OCI-LY3 (cell line): ENCODE data around the gene MATN1.

Source experiments
- H2AFZ ChIP-seq: fragments of 200-600, 300-600 bp; shearing (Covaris generic); 2 replicates; pipeline ENCODE4 v1.6.0; 2014; ENCODE audit warnings: antibody characterized with exemption, low read depth, low read length
- H3K27ac ChIP-seq: fragments of 200-600, 300-600 bp; sonication (generic); 2 replicates; pipeline ENCODE4 v1.5.1; 2014; ENCODE audit warnings: mild to moderate bottlenecking, low read length, moderate library complexity, mixed read lengths
- H3K27me3 ChIP-seq: fragments of 200-600, 300-600 bp; sonication (generic); 2 replicates; pipeline ENCODE4 v1.6.1; 2014; ENCODE audit warnings: low read depth, low read length, mixed read lengths
- H3K36me3 ChIP-seq: fragments of 200-600, 300-600 bp; sonication (generic); replicated peaks from 2 replicates; pipeline ENCODE3; 2014; ENCODE audit warnings: low read depth, low read length, mixed read lengths
- H3K4me1 ChIP-seq: fragments of 300-600, 200-600 bp; sonication (generic); 2 replicates; pipeline ENCODE4 v1.6.1; 2014; ENCODE audit warnings: low read length, mixed read lengths
- H3K4me2 ChIP-seq: fragments of 200-600, 300-600 bp; sonication (generic); 2 replicates; pipeline ENCODE4 v1.6.1; 2014; ENCODE audit warnings: low read length, mixed read lengths
- H3K4me3 ChIP-seq: fragments of 300-600, 200-600 bp; sonication (generic); 2 replicates; pipeline ENCODE4 v1.5.1; 2014; ENCODE audit warnings: antibody characterized with exemption, mild to moderate bottlenecking, low read length, moderate library complexity
- H3K79me2 ChIP-seq: fragments of 300-600, 200-600 bp; shearing (Covaris generic); 2 replicates; pipeline ENCODE4 v1.6.1; 2014; ENCODE audit warnings: mild to moderate bottlenecking, low read length, mixed read lengths
- H3K9ac ChIP-seq: fragments of 300-600, 200-600 bp; shearing (Covaris generic); 2 replicates; pipeline ENCODE4 v1.6.0; 2014; ENCODE audit warnings: mild to moderate bottlenecking, low read length, moderate library complexity
- H3K9me3 ChIP-seq: fragments of 200-600, 300-600 bp; shearing (Covaris generic); 2 replicates; pipeline ENCODE4 v1.6.1; 2014; ENCODE audit warnings: low read length, mixed read lengths; ENCODE audit not compliant: insufficient read depth
- H4K20me1 ChIP-seq: fragments of 200-600, 300-600 bp; sonication (generic); 2 replicates; pipeline ENCODE4 v1.6.1; 2016; ENCODE audit warnings: low read length, mixed read lengths; ENCODE audit not compliant: insufficient read depth
- EZH2phosphoT487 ChIP-seq: fragments of 200-600 bp; shearing (Covaris generic); IDR thresholded peaks from 2 replicates; pipeline ENCODE4 v1.6.1; 2018; ENCODE audit warnings: antibody characterized with exemption, mixed run types, low read depth
- TF ChIP-seq, protein P1 (sequence below): fragments of 200-600, 300-600 bp; sonication (generic); IDR thresholded peaks from 2 replicates; pipeline ENCODE4 v1.5.1; 2014; ENCODE audit warnings: antibody characterized with exemption, low read length, low read depth

The MATN1 gene, protein sequence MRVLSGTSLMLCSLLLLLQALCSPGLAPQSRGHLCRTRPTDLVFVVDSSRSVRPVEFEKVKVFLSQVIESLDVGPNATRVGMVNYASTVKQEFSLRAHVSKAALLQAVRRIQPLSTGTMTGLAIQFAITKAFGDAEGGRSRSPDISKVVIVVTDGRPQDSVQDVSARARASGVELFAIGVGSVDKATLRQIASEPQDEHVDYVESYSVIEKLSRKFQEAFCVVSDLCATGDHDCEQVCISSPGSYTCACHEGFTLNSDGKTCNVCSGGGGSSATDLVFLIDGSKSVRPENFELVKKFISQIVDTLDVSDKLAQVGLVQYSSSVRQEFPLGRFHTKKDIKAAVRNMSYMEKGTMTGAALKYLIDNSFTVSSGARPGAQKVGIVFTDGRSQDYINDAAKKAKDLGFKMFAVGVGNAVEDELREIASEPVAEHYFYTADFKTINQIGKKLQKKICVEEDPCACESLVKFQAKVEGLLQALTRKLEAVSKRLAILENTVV

DNA sequence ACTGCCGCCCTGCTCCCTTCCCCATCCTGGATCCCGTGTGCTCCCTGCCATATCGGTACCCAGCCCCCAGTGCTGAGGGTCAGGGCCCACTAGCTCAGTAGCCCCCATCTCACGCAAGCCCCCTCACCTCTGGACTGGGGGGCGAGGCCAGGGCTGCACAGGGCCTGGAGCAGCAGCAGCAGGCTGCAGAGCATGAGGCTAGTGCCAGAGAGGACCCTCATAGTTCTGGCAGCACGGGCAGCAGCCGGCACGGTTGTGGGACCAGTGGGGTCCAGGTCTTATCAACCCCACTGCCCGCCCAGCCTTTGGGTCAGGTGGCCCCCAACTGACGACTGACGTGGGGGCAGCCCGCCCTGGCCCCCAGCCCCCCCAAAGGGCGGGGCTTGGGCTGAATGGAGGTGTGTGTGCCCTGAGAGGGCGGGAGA, at the start of gene MATN1:
TSS of gene MATN1 (minus strand) at position 255 of the 425 bp plus-strand sequence. CDS start at position 221, 34 bp downstream.
- Histone ChIP-seq H3K4me2 (no peak within 1 kb of the TSS), H4K20me1 (no peaks in the 10 kb centered on the region), H3K27ac (no peak within 1 kb of the TSS), H2AFZ (no peak within 1 kb of the TSS), H3K9ac (no peak within 1 kb of the TSS), H3K4me1 (peaks cover 16% of the 10 kb centered on the region), H3K36me3 (no peaks in the 10 kb centered on the region), H3K9me3 (no peaks in the 10 kb centered on the region), H3K27me3 (no peaks in the 10 kb centered on the region), H3K79me2 (no peaks in the 10 kb centered on the region), H3K4me3 (no peak within 1 kb of the TSS)
- TF ChIP-seq, protein P1, sequence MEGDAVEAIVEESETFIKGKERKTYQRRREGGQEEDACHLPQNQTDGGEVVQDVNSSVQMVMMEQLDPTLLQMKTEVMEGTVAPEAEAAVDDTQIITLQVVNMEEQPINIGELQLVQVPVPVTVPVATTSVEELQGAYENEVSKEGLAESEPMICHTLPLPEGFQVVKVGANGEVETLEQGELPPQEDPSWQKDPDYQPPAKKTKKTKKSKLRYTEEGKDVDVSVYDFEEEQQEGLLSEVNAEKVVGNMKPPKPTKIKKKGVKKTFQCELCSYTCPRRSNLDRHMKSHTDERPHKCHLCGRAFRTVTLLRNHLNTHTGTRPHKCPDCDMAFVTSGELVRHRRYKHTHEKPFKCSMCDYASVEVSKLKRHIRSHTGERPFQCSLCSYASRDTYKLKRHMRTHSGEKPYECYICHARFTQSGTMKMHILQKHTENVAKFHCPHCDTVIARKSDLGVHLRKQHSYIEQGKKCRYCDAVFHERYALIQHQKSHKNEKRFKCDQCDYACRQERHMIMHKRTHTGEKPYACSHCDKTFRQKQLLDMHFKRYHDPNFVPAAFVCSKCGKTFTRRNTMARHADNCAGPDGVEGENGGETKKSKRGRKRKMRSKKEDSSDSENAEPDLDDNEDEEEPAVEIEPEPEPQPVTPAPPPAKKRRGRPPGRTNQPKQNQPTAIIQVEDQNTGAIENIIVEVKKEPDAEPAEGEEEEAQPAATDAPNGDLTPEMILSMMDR, result no peak
- no peak for TF ChIP-seq EZH2phosphoT487

GRCh38 chr1:30771005-30771404, 47.6 kb upstream of the MATN1 start:
- Histone ChIP-seq H3K4me2 (no peak overlapping the region), H3K9ac (no peak overlapping the region), H3K36me3 (no peaks in the 10 kb centered on the region), H3K79me2 (no peaks in the 10 kb centered on the region), H3K9me3 (no peaks in the 10 kb centered on the region), H2AFZ (no peak overlapping the region), H3K27me3 (no peaks in the 10 kb centered on the region), H4K20me1 (no peaks in the 10 kb centered on the region), H3K4me1 (no peaks in the 10 kb centered on the region), H3K4me3 (no peak overlapping the region), H3K27ac (no peak overlapping the region)
- TF ChIP-seq, protein P1, result no peak
- TF ChIP-seq EZH2phosphoT487, result no peak

GRCh38 chr1:30770150-30770549, 46.8 kb upstream of the MATN1 start:
- Histone ChIP-seq H2AFZ (no peak overlapping the region), H3K4me3 (no peak overlapping the region), H3K9me3 (no peaks in the 10 kb centered on the region), H3K9ac (no peak overlapping the region), H3K4me1 (peaks cover 7% of the 10 kb centered on the region), H3K27ac (no peak overlapping the region), H3K4me2 (no peak overlapping the region), H3K27me3 (no peaks in the 10 kb centered on the region), H4K20me1 (no peaks in the 10 kb centered on the region), H3K79me2 (no peaks in the 10 kb centered on the region), H3K36me3 (no peaks in the 10 kb centered on the region)
- TF ChIP-seq, protein P1, result no peak
- no peak for TF ChIP-seq EZH2phosphoT487

- no peak overlapping the region for H2AFZ ChIP-seq
- H4K20me1 ChIP-seq, result no peaks in the 10 kb centered on the region
- no peaks in the 10 kb centered on the region for H3K79me2 ChIP-seq
- no peaks in the 10 kb centered on the region for H3K27me3 ChIP-seq
- no peak for TF ChIP-seq EZH2phosphoT487
- TF ChIP-seq, protein P1, result no peak
- H3K4me3 ChIP-seq, result no peak overlapping the region
- no peak overlapping the region for H3K4me2 ChIP-seq
- H3K27ac ChIP-seq, result no peak overlapping the region
- H3K9ac ChIP-seq, result no peak overlapping the region
- H3K4me1 ChIP-seq, result peaks cover 14% of the 10 kb centered on the region
- H3K36me3 ChIP-seq, result no peaks in the 10 kb centered on the region
- no peaks in the 10 kb centered on the region for H3K9me3 ChIP-seq
Observed at GRCh38 chr1:30768830-30769718, 45.7 kb upstream of the MATN1 start.
